SKM-1 (cell line): ENCODE measurements around the gene NODAL.
A peak's percentile ranks its signal among the peaks of the same experiment; 100 is the strongest.
"Not testable (repeated sequence)": the region's sequence is repeated elsewhere in the genome, so short reads cannot be mapped to it uniquely, and the experiment has no call there.

Source experiments
- DNase-seq: peaks from one replicate; lab custom pipeline; 2025; ENCODE audit not compliant: unreplicated experiment; lab: John Stamatoyannopoulos, UW

NODAL gene

GRCh38 chr10:70441161-70441894 is at the start of gene NODAL:
Gene NODAL (minus strand): TSS chr10:70441681. CDS start chr10:70441667, 14 bp downstream.
- no peak for DNase-seq

GRCh38 chr10:70490142-70490541 is 48.7 kb upstream of the NODAL start:
- no peak for DNase-seq

GRCh38 chr10:70487824-70488223 is 46.3 kb upstream of the NODAL start:
- no peak for DNase-seq

GRCh38 chr10:70483872-70484271 is 42.4 kb upstream of the NODAL start:
- not testable (repeated sequence) for DNase-seq

- DNase-seq = no peak
These were observed 41.7 kb upstream of the NODAL start for GRCh38 chr10:70482982-70483760.

GRCh38 chr10:70481831-70482530 is 40.5 kb upstream of the NODAL start:
- no peak for DNase-seq

GRCh38 chr10:70481105-70481504 is 39.6 kb upstream of the NODAL start:
- no peak for DNase-seq

- DNase-seq = peak; percentile 20
These were observed 38.9 kb upstream of the NODAL start for GRCh38 chr10:70480239-70480861.

- no peak for DNase-seq
These were observed 38.3 kb upstream of the NODAL start for GRCh38 chr10:70479626-70480238.

GRCh38 chr10:70479165-70479581 is 37.7 kb upstream of the NODAL start:
- no peak for DNase-seq

GRCh38 chr10:70478191-70479164 is 37.0 kb upstream of the NODAL start, which contains the start of gene PALD1:
Gene PALD1 (plus strand): TSS chr10:70478767. CDS start chr10:70525952, 47,185 bp downstream.
- peak; percentile 40 for DNase-seq

- DNase-seq = no peak
These were observed 36.2 kb upstream of the NODAL start for GRCh38 chr10:70477661-70478162.

GRCh38 chr10:70476249-70477035 is 35.0 kb upstream of the NODAL start:
- no peak for DNase-seq

GRCh38 chr10:70475661-70476060 is 34.2 kb upstream of the NODAL start:
- DNase-seq = no peak

- DNase-seq = no peak
These were observed 33.3 kb upstream of the NODAL start for GRCh38 chr10:70474780-70475179.

GRCh38 chr10:70472799-70473454 is 31.4 kb upstream of the NODAL start:
- DNase-seq = no peak

- DNase-seq = no peak
These were observed 25.5 kb upstream of the NODAL start for GRCh38 chr10:70466951-70467350.

- no peak for DNase-seq
These were observed 24.4 kb upstream of the NODAL start for GRCh38 chr10:70465832-70466231.
